ENCODE results near the gene PRR29.

GRCh38 chr17:64040206-64040605, 42.1 kb downstream of the PRR29 start:
- no peak for TF ChIP-seq CTCF (IDR thresholded peaks at IDR 0.05)
- TF ChIP-seq EZH2 (IDR thresholded peaks at IDR 0.05; ENCODE audit: borderline replicate concordance, insufficient read depth, low read depth, low read length, poor library complexity, severe bottlenecking), result no peak
